Measurements from ENCODE around the gene PPP1R36. TPM values are rescaled to one million over a fixed set of nuclear protein-coding genes. Genes with fewer than 3 reads are reported as not detected.

PPP1R36 gene
- total and polyA plus RNA-seq, 2 of the 13 experiments (the other 11 are each of a cell fraction or from before 2014, with no cell fraction given): 0.11 to 0.17 TPM

GRCh38 chr14:64561631-64562030 is 11.9 kb downstream of the PPP1R36 start:
- no peak for ATAC-seq
- no peaks in the 10 kb centered on the region for H3K9me3 ChIP-seq (ENCODE audit: low read length)
- H4K20me1 ChIP-seq (ENCODE audit: insufficient read depth, low read length): no peaks in the 10 kb centered on the region
- ChIA-PET POLR2A (no interaction called here), CTCF (ENCODE audit: low intra/inter-chr PET ratio, low total read pairs) (no interaction called here)
- H3K27me3 ChIP-seq (ENCODE audit: control insufficient read depth in 1 of 2, insufficient read depth in 2 of 2, low read length in 2 of 2): peaks cover 0 to 7% of the 10 kb centered on the region in 2 experiments; a peak in 2 of 5 replicates
- H3K4me2 ChIP-seq (ENCODE audit: low read depth, low read length): no peak overlapping the region
- H2AFZ ChIP-seq (ENCODE audit: low read length): no peak overlapping the region
- intact Hi-C loops (cut with micrococcal nuclease; ENCODE audit: unreplicated experiment): no loop called here
- in situ Hi-C loops (cut with HindIII; ENCODE audit: extremely low pct_ligation_motif_present, low pct_unique_long_range_greater_than_20kb): no loop called here
- H3K79me2 ChIP-seq (ENCODE audit: insufficient read depth, low read length): no peaks in the 10 kb centered on the region
- no peak overlapping the region for H3K4me3 ChIP-seq (replicated peaks in 1 of 3; ENCODE audit: insufficient read depth in 1 of 3, low read depth in 2 of 3, low read length in 3 of 3)
- no peak overlapping the region for H3K9ac ChIP-seq (ENCODE audit: insufficient read depth, low read depth, low read length)
- WGBS (ENCODE audit: low lambda C conversion rate): 38% methylated on average over 2 of the region's 2 CpGs
- no TSS peak for BruUV-seq (replicated peaks)
- no peak for TF ChIP-seq TGIF2 (CRISPR knock-in tag; IDR thresholded peaks at IDR 0.05)
- no peak for TF ChIP-seq MAFF (IDR thresholded peaks at IDR 0.05; ENCODE audit: low read depth, low read length)
- no peak for TF ChIP-seq ZNF20 (CRISPR knock-in tag; IDR thresholded peaks at IDR 0.05)
- FAIRE-seq: no peak
- H3K27ac ChIP-seq (ENCODE audit: extremely low read length, insufficient read depth, low read length): no peak overlapping the region
- DNase-seq (ENCODE audit: low spot score): no peak
- no peaks in the 10 kb centered on the region for H3K36me3 ChIP-seq (replicated peaks in 1 of 2; ENCODE audit: control insufficient read depth in 1 of 2, insufficient read depth in 2 of 2, low read length in 2 of 2)
- H3K4me1 ChIP-seq (ENCODE audit: insufficient read depth, low read length): no peaks in the 10 kb centered on the region

GRCh38 chr14:64562436-64562835 is 12.7 kb downstream of the PPP1R36 start:
- ChIA-PET CTCF (ENCODE audit: low intra/inter-chr PET ratio, low total read pairs) (no interaction called here), POLR2A (no interaction called here)
- no peak overlapping the region for H3K4me3 ChIP-seq (replicated peaks in 1 of 3; ENCODE audit: insufficient read depth in 1 of 3, low read depth in 2 of 3, low read length in 3 of 3)
- no peak for TF ChIP-seq RFX5 (IDR thresholded peaks at IDR 0.05; ENCODE audit: low read depth, low read length)
- no peak overlapping the region for H3K9ac ChIP-seq (ENCODE audit: insufficient read depth, low read depth, low read length)
- no peak overlapping the region for H3K4me2 ChIP-seq (ENCODE audit: low read depth, low read length)
- H3K36me3 ChIP-seq (replicated peaks in 1 of 2; ENCODE audit: control insufficient read depth in 1 of 2, insufficient read depth in 2 of 2, low read length in 2 of 2): no peaks in the 10 kb centered on the region
- BruUV-seq (replicated peaks): no TSS peak
- peaks cover 0 to 10% of the 10 kb centered on the region in 2 experiments; a peak in 2 of 5 replicates for H3K27me3 ChIP-seq (ENCODE audit: control insufficient read depth in 1 of 2, insufficient read depth in 2 of 2, low read length in 2 of 2)
- H3K4me1 ChIP-seq (ENCODE audit: insufficient read depth, low read length): no peaks in the 10 kb centered on the region
- ATAC-seq: no peak
- no peak overlapping the region for H2AFZ ChIP-seq (ENCODE audit: low read length)
- DNase-seq (ENCODE audit: low spot score): no peak
- no peak overlapping the region for H3K27ac ChIP-seq (ENCODE audit: extremely low read length, insufficient read depth, low read length)
- H4K20me1 ChIP-seq (ENCODE audit: insufficient read depth, low read length): no peaks in the 10 kb centered on the region
- no peak for FAIRE-seq
- H3K9me3 ChIP-seq (ENCODE audit: low read length): no peaks in the 10 kb centered on the region
- intact Hi-C loops (cut with micrococcal nuclease; ENCODE audit: unreplicated experiment): no loop called here
- in situ Hi-C loops (cut with HindIII; ENCODE audit: extremely low pct_ligation_motif_present, low pct_unique_long_range_greater_than_20kb): no loop called here
- H3K79me2 ChIP-seq (ENCODE audit: insufficient read depth, low read length): no peaks in the 10 kb centered on the region

All from HepG2 (cell line).